SU-DHL-6 (cell line): ENCODE results near the gene CNTNAP5.

Experiments
- CTCF ChIP-seq: fragments of 200-600 bp; sonication (generic); IDR thresholded peaks from one replicate; pipeline ENCODE4 v1.5.1; 2017; ENCODE audit warnings: antibody characterized with exemption, mild to moderate bottlenecking, low read length, moderate library complexity; ENCODE audit not compliant: insufficient read depth, poor library complexity, severe bottlenecking
- EZH2phosphoT487 ChIP-seq: fragments of 200-600 bp; sonication (generic), shearing (Covaris generic); conservative IDR thresholded peaks from 2 replicates; pipeline ENCODE4 v1.6.1; 2018; ENCODE audit warnings: mild to moderate bottlenecking, antibody characterized with exemption, low read length, moderate library complexity, mixed read lengths

- TF ChIP-seq CTCF (no peak), EZH2phosphoT487 (no peak)
These were observed 176.6 kb downstream of the CNTNAP5 start for GRCh38 chr2:124201713-124202112.
